Activated CD4-positive, alpha-beta T cell treated with anti-CD3 and anti-CD28 coated beads, Interleukin-2, amount 50 U/mL, for 4 hours (primary cell): ENCODE measurements around the gene DPYSL3.

ENCODE experiments used
- DNase-seq, 2 experiments: peaks; one replicate each; pipeline ENCODE4 v3.0.0-alpha.2; 2020

The DPYSL3 gene

GRCh38 chr5:147361441-147362175 lies 148.3 kb downstream of the DPYSL3 start:
- DNase-seq: no peak

DNA sequence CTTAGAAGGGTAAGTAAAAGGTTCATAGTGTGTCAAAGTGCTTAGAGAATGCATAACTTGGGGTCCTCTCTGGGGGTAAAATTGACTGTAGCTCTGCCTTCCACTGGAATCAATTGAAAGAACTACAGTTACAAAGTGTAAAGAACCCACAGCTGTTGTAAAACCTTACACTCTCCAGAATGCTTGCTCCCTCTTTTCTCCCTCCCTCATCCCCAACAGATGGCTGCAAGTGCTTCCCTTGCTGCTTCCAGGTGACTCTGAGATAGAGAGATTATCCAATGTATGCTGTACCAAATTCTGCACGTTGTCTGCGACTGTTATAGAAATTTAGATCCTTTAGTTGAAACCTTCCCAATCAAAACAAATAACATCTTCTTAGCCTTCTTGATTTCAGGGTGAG lies 149.1 kb downstream of the DPYSL3 start:
- no peak for DNase-seq

DNA sequence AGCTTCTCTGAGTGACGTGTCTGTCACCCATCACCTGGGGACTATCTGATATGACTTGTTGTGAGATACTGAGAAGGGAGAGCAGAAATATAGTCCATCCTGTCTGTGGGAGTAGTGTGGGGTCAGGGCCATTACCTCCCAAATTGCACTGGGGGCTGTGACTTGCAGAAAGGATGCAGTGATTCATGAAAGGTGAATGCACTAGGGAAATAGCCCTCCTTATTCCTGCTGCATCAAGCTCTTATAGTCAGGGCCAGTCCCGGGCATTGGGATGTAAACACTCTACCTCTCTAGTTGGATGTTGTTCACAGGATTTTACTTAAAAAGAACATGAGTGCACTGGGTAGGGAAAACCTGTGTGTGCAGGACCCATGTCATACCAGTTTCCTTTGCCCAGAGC lies 150.3 kb downstream of the DPYSL3 start:
- no peak for DNase-seq

DNA sequence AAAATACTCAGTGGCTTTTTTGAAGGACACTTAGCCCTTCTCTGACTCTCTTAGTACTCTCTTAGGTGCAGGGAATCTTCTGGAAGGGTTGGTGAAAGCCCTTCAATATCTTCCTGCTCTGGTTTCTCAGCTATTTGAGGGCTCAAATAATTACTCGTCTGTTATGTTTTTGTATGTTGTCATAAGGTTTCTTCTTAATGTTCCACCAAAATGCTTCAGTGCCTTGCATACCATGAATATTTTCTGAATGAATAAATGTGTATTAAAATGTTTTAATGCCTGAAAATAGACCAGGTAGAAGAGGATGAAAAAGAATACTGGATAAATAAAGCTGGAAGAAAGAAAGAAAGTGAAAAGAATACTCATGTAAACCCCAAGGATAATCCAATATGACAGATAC lies 150.8 kb downstream of the DPYSL3 start:
- DNase-seq: no peak

GRCh38 chr5:147349241-147349640 lies 160.6 kb downstream of the DPYSL3 start:
- no peak for DNase-seq

- no peak for DNase-seq
Observed at GRCh38 chr5:147348451-147348850, 161.4 kb downstream of the DPYSL3 start.

DNA sequence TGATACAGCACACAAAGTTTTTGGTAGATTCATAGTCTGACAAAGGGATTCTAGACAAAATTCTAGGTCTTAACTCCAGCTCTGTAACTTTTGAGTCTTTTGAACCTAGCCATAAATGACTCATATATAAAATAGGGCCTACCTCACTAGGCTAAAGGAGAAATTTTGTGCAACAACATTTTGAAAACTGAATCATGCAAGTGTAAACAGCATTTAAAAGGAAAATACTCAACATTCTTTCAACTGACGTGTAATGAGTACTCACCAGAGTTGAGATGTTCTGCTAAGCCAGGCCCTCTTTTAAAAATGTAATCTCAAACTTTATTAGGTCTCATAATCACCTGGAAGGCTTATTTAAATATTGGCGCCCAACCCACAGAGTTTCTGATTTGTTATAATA lies 161.8 kb downstream of the DPYSL3 start:
- no peak for DNase-seq

DNA sequence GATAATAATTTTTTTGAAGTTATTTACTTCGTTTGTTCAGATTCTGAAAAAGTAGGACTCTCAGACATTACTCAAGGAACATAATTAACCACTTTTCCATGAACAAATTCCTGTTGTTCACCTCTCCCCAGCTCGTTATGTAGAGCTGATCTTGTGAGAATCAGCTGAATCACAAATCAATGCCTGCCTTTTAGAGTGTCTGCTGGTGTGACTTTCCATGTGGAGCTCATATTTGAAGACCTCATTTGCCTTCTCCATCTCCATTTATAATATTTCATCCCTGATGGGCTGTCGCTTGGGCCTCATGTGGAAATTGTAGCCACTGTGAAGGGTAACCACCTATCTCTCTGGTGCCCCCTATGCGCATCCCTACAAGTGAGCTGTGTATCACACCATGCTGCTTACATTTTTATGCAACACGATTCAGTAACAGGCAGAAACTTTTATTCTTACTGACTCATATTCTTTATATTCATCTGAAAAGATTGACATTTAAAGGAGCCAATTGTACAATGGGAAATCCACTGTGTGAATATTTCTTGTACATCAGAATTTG lies 163.8 kb downstream of the DPYSL3 start:
- DNase-seq: no peak

GRCh38 chr5:147344861-147345260 lies 165.0 kb downstream of the DPYSL3 start:
- no peak for DNase-seq

DNA sequence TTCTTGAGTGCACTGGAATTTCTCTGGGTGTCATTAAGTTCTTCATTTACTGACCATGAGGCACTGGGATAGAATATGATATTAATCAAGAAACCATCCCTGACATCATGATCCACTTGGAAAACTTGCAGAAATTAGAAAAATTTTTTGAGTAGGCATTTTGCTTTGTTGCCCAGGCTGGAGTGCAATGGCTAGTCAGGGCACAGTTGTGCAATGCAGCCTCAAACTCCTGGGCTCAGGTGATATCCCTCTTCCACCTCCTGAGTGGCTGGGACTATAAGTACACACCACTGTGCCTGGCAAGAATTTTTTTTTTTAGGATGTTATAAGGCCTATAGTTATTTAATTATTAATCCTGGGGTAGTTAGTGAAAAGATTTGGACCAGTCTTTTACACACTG lies 168.5 kb downstream of the DPYSL3 start:
- DNase-seq: no peak

DNA sequence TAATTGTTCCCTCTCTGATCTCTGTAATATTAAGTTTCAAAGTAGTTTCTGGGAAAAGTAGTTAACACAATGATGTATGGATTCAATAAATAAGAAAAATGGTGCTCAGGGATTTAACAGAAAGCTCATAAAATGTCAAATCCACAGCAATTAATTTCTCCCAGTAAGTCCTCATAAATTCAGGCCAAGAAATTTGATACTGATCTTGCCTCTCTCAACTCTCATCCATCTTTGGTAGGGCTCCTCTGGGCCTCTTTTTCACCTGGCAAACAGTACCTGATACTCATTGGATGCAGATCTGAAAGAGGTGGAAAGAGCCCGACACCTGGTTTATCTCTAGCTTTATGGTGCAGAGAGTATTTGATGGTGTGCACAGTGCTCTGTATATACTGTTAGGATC lies 168.9 kb downstream of the DPYSL3 start:
- DNase-seq: no peak
